Measurements from ENCODE around the gene PTCH1.

GRCh38 chr9:95477441-95477840 lies 39.3 kb downstream of the PTCH1 start:
- TF ChIP-seq CTCF (IDR thresholded peaks at IDR 0.05; ENCODE audit: low read depth, low read length) (no peak), EZH2phosphoT487 (IDR thresholded peaks at IDR 0.05; ENCODE audit: low read depth) (no peak)
